NCI-H446 treated with DMSO at 0.1 percent for 48 hours (cell line): ENCODE measurements around the gene KIFC3.
"Not testable (repeated sequence)": the region's sequence is repeated elsewhere in the genome, so short reads cannot be mapped to it uniquely, and the experiment has no call there.

Experiments
- DNase-seq: peaks from one replicate; lab custom pipeline; 2025; lab: John Stamatoyannopoulos, UW

The KIFC3 gene

GRCh38 chr16:57802341-57803133 is at the start of gene KIFC3:
KIFC3 (minus strand) TSS chr16:57802491; CDS start chr16:57798243, 4,248 bp downstream.
- no peak for DNase-seq

- no peak for DNase-seq
These were observed 45.9 kb upstream of the KIFC3 start for GRCh38 chr16:57848181-57848580.

- DNase-seq = not testable (repeated sequence)
These were observed 44.6 kb upstream of the KIFC3 start for GRCh38 chr16:57846931-57847330.

- DNase-seq = no peak
These were observed 43.9 kb upstream of the KIFC3 start for GRCh38 chr16:57846078-57846697.

GRCh38 chr16:57845115-57845514 is 42.8 kb upstream of the KIFC3 start:
- no peak for DNase-seq

- no peak for DNase-seq
These were observed 42.2 kb upstream of the KIFC3 start for GRCh38 chr16:57844416-57845030.

- no peak for DNase-seq
These were observed 41.1 kb upstream of the KIFC3 start for GRCh38 chr16:57843400-57843799.

GRCh38 chr16:57842601-57843000 is 40.3 kb upstream of the KIFC3 start:
- DNase-seq = no peak

GRCh38 chr16:57840833-57841232 is 38.5 kb upstream of the KIFC3 start:
- DNase-seq = no peak

- DNase-seq = no peak
These were observed 35.9 kb upstream of the KIFC3 start for GRCh38 chr16:57838161-57838560.

- no peak for DNase-seq
These were observed 35.2 kb upstream of the KIFC3 start for GRCh38 chr16:57837305-57838125.

GRCh38 chr16:57835439-57835838 is 33.1 kb upstream of the KIFC3 start:
- not testable (repeated sequence) for DNase-seq

GRCh38 chr16:57834936-57835335 is 32.6 kb upstream of the KIFC3 start:
- DNase-seq = no peak

- DNase-seq = no peak
These were observed 28.7 kb upstream of the KIFC3 start for GRCh38 chr16:57830890-57831484.

GRCh38 chr16:57829969-57830360 is 27.7 kb upstream of the KIFC3 start:
- no peak for DNase-seq

GRCh38 chr16:57828272-57829161 is 26.2 kb upstream of the KIFC3 start:
- DNase-seq = no peak

GRCh38 chr16:57826706-57827625 is 24.7 kb upstream of the KIFC3 start:
- peak; percentile 44 for DNase-seq

GRCh38 chr16:57826052-57826451 is 23.8 kb upstream of the KIFC3 start:
- DNase-seq = no peak

- DNase-seq = no peak
These were observed 23.2 kb upstream of the KIFC3 start for GRCh38 chr16:57825298-57826044.
